Glutamatergic neuron (in vitro differentiated cells): Measurements from ENCODE around the gene SH3TC1. TPM values are rescaled to one million over a fixed set of nuclear protein-coding genes. Genes with fewer than 3 reads are reported as not detected.

Source experiments
- DNase-seq: peaks from one replicate; pipeline ENCODE4 v3.0.0; 2022
- H3K27ac Mint-ChIP-seq: one replicate; pipeline ENCODE4 v1.8.0; 2020; ENCODE audit warnings: mild to moderate bottlenecking, mixed read lengths, inconsistent platforms; ENCODE audit not compliant: unreplicated experiment
- H3K27me3 Mint-ChIP-seq: one replicate; pipeline ENCODE4 v1.8.0; 2020; ENCODE audit warnings: mild to moderate bottlenecking, moderate library complexity, mixed read lengths, inconsistent platforms; ENCODE audit not compliant: unreplicated experiment
- H3K36me3 Mint-ChIP-seq: one replicate; pipeline ENCODE4 v1.8.0; 2020; ENCODE audit warnings: mild to moderate bottlenecking, mixed read lengths, inconsistent platforms; ENCODE audit not compliant: unreplicated experiment
- H3K4me1 Mint-ChIP-seq: one replicate; pipeline ENCODE4 v1.8.0; 2020; ENCODE audit warnings: mild to moderate bottlenecking, low read depth, mixed read lengths, inconsistent platforms; ENCODE audit not compliant: unreplicated experiment
- H3K4me3 Mint-ChIP-seq: one replicate; pipeline ENCODE4 v1.8.0; 2020; ENCODE audit warnings: mild to moderate bottlenecking, mixed read lengths, inconsistent platforms; ENCODE audit not compliant: unreplicated experiment
- H3K9me3 Mint-ChIP-seq: one replicate; pipeline ENCODE4 v1.8.0; 2020; ENCODE audit warnings: mild to moderate bottlenecking, moderate library complexity, mixed read lengths, inconsistent platforms; ENCODE audit not compliant: unreplicated experiment
- total RNA-seq: library from RNA; stranded (reverse); fragmentation: NEBNext Ultra II Directional; extraction: Animal tissue kit (Norgen Biotek cat#: 25700); gene quantifications from one replicate; pipeline ENCODE4 v1.2.1, GENCODE V29; 2021; ENCODE audit not compliant: unreplicated experiment
- TF ChIP-seq, protein P1 (sequence below): fragments of 200-600 bp; sonication (generic); IDR thresholded peaks from one replicate; pipeline ENCODE4 v1.5.0; 2021; ENCODE audit not compliant: partially characterized antibody, unreplicated experiment

The SH3TC1 gene
- total RNA-seq, 1 donor from 2014 or later: not detected

DNA sequence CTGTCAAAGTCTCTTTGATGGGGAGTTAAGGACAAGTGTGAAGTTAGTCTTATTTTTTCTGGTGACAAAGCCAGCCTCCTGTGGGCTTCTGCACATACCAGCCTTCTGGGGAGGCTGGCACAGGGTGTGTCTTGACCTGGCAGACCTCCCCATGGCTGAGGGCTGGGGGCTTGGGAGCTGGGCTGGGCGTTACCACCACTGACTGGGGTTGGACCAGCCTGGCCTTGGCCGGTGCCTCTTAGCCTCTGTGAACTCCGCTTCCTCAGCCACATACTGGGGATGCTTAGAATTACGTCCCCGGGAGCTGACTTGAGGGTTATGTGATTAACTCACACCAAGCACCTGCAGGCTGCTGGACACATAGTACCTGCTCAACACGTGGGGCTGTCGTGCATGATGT is 14.0 kb downstream of the SH3TC1 start:
- no peak overlapping the region for H3K4me3 Mint-ChIP-seq
- peaks cover 12% of the 10 kb centered on the region for H3K4me1 Mint-ChIP-seq
- peaks cover 4% of the 10 kb centered on the region for H3K9me3 Mint-ChIP-seq
- peaks cover 1% of the 10 kb centered on the region for H3K27me3 Mint-ChIP-seq
- no peaks in the 10 kb centered on the region for H3K36me3 Mint-ChIP-seq
- DNase-seq: no peak
- TF ChIP-seq, protein P1, sequence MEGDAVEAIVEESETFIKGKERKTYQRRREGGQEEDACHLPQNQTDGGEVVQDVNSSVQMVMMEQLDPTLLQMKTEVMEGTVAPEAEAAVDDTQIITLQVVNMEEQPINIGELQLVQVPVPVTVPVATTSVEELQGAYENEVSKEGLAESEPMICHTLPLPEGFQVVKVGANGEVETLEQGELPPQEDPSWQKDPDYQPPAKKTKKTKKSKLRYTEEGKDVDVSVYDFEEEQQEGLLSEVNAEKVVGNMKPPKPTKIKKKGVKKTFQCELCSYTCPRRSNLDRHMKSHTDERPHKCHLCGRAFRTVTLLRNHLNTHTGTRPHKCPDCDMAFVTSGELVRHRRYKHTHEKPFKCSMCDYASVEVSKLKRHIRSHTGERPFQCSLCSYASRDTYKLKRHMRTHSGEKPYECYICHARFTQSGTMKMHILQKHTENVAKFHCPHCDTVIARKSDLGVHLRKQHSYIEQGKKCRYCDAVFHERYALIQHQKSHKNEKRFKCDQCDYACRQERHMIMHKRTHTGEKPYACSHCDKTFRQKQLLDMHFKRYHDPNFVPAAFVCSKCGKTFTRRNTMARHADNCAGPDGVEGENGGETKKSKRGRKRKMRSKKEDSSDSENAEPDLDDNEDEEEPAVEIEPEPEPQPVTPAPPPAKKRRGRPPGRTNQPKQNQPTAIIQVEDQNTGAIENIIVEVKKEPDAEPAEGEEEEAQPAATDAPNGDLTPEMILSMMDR: no peak
- no peak overlapping the region for H3K27ac Mint-ChIP-seq

- Mint-ChIP-seq H3K4me1 (peaks cover 10% of the 10 kb centered on the region), H3K36me3 (no peaks in the 10 kb centered on the region), H3K27me3 (peaks cover 1% of the 10 kb centered on the region)
Observed at GRCh38 chr4:8214136-8214535, 15.0 kb downstream of the SH3TC1 start.

GRCh38 chr4:8215001-8215427 is 15.9 kb downstream of the SH3TC1 start:
- no peak for DNase-seq
- Mint-ChIP-seq H3K36me3 (no peaks in the 10 kb centered on the region), H3K9me3 (no peaks in the 10 kb centered on the region), H3K27me3 (peaks cover 1% of the 10 kb centered on the region), H3K27ac (no peak overlapping the region), H3K4me1 (peaks cover 9% of the 10 kb centered on the region), H3K4me3 (no peak overlapping the region)
- TF ChIP-seq, protein P1: no peak

More at GRCh38 chr4:8214136-8214535, 15.0 kb downstream of the SH3TC1 start:
- DNase-seq: no peak
- H3K27ac Mint-ChIP-seq: no peak overlapping the region
- H3K4me3 Mint-ChIP-seq: no peak overlapping the region
- TF ChIP-seq, protein P1: no peak
- peaks cover under 1% of the 10 kb centered on the region for H3K9me3 Mint-ChIP-seq

DNA sequence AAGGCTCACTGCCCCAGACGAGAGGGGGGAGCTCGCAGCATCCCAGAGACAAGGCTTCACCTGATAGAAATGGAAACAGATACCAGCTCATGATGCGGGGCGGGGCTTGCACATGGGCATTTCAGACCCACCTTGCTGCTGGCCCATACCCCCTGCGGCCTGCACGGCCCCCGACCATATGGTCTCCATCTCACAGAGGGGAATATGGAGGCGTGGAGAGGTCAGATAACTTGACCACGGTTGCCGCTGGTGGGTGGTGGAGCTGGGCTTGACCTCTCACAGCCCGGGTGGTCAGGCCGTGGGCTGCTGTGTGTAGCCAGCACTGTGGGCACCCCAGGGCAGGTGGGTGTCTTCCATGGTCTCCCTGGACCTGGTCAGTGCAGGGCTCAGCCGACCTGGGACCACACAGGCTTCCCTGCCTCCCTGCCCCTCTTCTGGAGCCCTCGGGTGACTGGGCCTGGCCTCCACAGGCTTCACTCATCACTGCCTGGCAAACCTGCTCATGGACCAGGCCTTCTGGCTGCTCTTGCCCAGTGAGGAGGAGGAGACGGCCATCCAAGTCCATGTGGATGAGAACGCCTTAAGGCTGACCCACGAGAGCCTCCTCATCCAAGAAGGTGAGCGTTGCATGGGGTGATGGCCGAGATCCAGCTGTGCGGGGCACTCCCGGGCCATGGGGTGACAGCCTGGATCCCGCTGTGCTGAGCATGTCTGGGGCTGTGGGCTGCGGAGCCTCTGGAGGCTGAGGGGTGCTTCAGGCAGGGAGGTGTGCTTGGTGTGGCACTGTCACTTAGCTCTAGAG is 16.8 kb downstream of the SH3TC1 start:
- H3K9me3 Mint-ChIP-seq: no peaks in the 10 kb centered on the region
- H3K27ac Mint-ChIP-seq: no peak overlapping the region
- H3K27me3 Mint-ChIP-seq: peaks cover 1% of the 10 kb centered on the region
- TF ChIP-seq, protein P1: no peak
- H3K36me3 Mint-ChIP-seq: peaks cover 1% of the 10 kb centered on the region
- DNase-seq: no peak
- H3K4me1 Mint-ChIP-seq: peaks cover 9% of the 10 kb centered on the region
- H3K4me3 Mint-ChIP-seq: no peak overlapping the region

DNA sequence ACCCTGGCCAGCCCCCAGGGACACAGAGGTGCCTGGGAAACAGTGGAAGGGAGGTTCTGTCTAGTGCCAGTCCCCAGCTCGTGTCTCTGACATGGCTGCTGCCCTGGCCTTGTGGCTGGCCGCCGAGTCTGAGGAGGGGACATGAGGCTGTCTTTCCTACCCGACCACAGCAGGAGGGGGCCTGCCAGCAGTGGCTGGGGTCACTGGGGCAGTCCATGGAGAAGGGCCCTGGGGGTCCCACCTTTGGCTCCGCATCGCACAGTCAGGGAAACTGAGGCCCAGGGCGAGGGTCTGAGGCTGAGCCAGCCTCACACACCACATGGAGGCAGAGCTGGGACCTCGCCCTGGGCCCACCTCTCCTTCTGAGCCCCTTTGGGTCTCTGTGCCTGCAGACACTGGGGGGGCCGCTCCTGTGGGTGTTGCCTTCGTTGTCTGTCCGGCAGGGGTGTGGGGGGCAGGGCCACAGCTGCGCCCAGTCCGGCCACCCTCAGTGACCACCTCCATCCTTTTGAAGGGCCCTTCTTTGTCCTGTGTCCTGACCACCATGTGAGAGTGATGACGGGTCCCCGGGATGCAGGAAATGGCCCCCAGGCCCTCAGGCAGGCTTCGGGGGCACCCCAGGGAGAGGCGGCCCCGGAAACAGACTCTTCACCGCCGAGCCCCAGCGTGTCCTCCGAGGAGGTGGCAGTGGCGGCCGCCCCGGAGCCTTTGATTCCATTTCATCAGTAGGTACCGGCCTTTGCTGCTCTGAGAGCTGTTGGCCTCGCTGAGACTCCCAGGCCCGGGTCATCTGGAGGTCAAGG is 17.6 kb downstream of the SH3TC1 start:
- peaks cover 9% of the 10 kb centered on the region for H3K36me3 Mint-ChIP-seq
- H3K27me3 Mint-ChIP-seq: peaks cover 7% of the 10 kb centered on the region

More for the DNA sequence above, 17.6 kb downstream of the SH3TC1 start:
- no peak overlapping the region for H3K4me3 Mint-ChIP-seq
- no peak for DNase-seq
- TF ChIP-seq, protein P1: no peak
- H3K9me3 Mint-ChIP-seq: peaks cover 5% of the 10 kb centered on the region
- H3K4me1 Mint-ChIP-seq: peaks cover 7% of the 10 kb centered on the region
- no peak overlapping the region for H3K27ac Mint-ChIP-seq
